CD14-positive monocyte (primary cell): ENCODE data around the gene MRS2. TPM values are rescaled to one million over a fixed set of nuclear protein-coding genes. Genes with fewer than 3 reads are reported as not detected.

Experiments used
- DNase-seq, 3 donors: peaks; one replicate each; pipeline ENCODE4 v3.0.0-alpha.2; 2011 to 2022
- H2AFZ ChIP-seq: 2 replicates; pipeline ENCODE4 v1.6.0; 2012; ENCODE audit warnings: mild to moderate bottlenecking, low read depth, low read length, inconsistent platforms; ENCODE audit not compliant: insufficient read depth, poor library complexity, severe bottlenecking
- H3K27ac ChIP-seq, 2 donors: 1 replicate in 1 of 2; 2 replicates in 1 of 2; pipeline ENCODE4 v1.5.1; 2012 to 2013; ENCODE audit warnings: low read length in 2 of 2, control low read depth in 1 of 2, inconsistent platforms in 1 of 2, low read depth in 1 of 2, mild to moderate bottlenecking in 1 of 2
- H3K27me3 ChIP-seq, 2 donors: one replicate each; pipeline versions ENCODE4 v1.6.0 to v1.6.1; 2011 to 2013; ENCODE audit warnings: low read length in 2 of 2; ENCODE audit not compliant: control insufficient read depth in 2 of 2, insufficient read depth in 2 of 2
- H3K36me3 ChIP-seq, 2 donors: replicated peaks in 1 of 2; 1 replicate in 1 of 2; 2 replicates in 1 of 2; pipeline versions ENCODE4 v1.5.1 to v1.6.1; 2012 to 2013; ENCODE audit warnings: low read length in 2 of 2, control low read depth in 1 of 2, inconsistent platforms in 1 of 2, mild to moderate bottlenecking in 1 of 2; ENCODE audit not compliant: insufficient read depth in 2 of 2, control insufficient read depth in 1 of 2
- H3K4me1 ChIP-seq, 2 donors: 1 replicate in 1 of 2; 2 replicates in 1 of 2; pipeline versions ENCODE4 v1.5.1 to v1.6.1; 2012 to 2013; ENCODE audit warnings: low read length in 2 of 2, control low read depth in 1 of 2, inconsistent platforms in 1 of 2, mild to moderate bottlenecking in 1 of 2, moderate library complexity in 1 of 2; ENCODE audit not compliant: insufficient read depth in 2 of 2, control insufficient read depth in 1 of 2
- H3K4me2 ChIP-seq: replicated peaks from 2 replicates; pipeline ENCODE3; 2012; ENCODE audit warnings: low read length, moderate library complexity, mild to moderate bottlenecking; ENCODE audit not compliant: poor library complexity, severe bottlenecking; ENCODE audit errors: extremely low read depth
- H3K4me3 ChIP-seq, 3 experiments: fragments of 200-600 bp in 1 of 3; sonication (generic) in 1 of 3; replicated peaks in 1 of 3; 1 replicate in 2 of 3; 2 replicates in 1 of 3; pipeline ENCODE4 v1.5.1; 2011 to 2013; ENCODE audit warnings: low read length in 3 of 3, mild to moderate bottlenecking in 3 of 3, control low read depth in 2 of 3, low read depth in 2 of 3, inconsistent platforms in 1 of 3, moderate library complexity in 1 of 3
- H3K79me2 ChIP-seq: 2 replicates; pipeline ENCODE4 v1.6.0; 2012; ENCODE audit warnings: mild to moderate bottlenecking, control low read depth, inconsistent platforms, low read length, moderate library complexity; ENCODE audit not compliant: insufficient read depth
- H3K9ac ChIP-seq: 2 replicates; pipeline ENCODE4 v1.6.0; 2017; ENCODE audit warnings: low read length, mild to moderate bottlenecking; ENCODE audit not compliant: insufficient read depth, poor library complexity, severe bottlenecking
- H3K9me3 ChIP-seq, 2 donors: replicated peaks in 1 of 2; 1 replicate in 1 of 2; 2 replicates in 1 of 2; pipeline versions ENCODE4 v1.5.1 to v1.6.1; 2012 to 2013; ENCODE audit warnings: low read length in 2 of 2, control low read depth in 1 of 2; ENCODE audit not compliant: control insufficient read depth in 1 of 2, insufficient read depth in 1 of 2
- H4K20me1 ChIP-seq: 2 replicates; pipeline ENCODE4 v1.6.0; 2012; ENCODE audit warnings: mild to moderate bottlenecking, low read length, control low read depth, moderate library complexity; ENCODE audit not compliant: insufficient read depth
- H3K27ac Mint-ChIP-seq, 7 donors: one replicate each; pipeline ENCODE4 v1.8.0; 2020; ENCODE audit warnings: mild to moderate bottlenecking in 7 of 7, mixed read lengths in 7 of 7, moderate library complexity in 6 of 7, inconsistent platforms in 2 of 7
- H3K27me3 Mint-ChIP-seq, 3 donors: one replicate each; pipeline ENCODE4 v1.8.0; 2021 to 2022; ENCODE audit warnings: low read depth in 3 of 3, mild to moderate bottlenecking in 3 of 3, mixed read lengths in 3 of 3, moderate library complexity in 3 of 3, inconsistent platforms in 1 of 3
- H3K36me3 Mint-ChIP-seq, 2 donors: one replicate each; pipeline ENCODE4 v1.8.0; 2020; ENCODE audit warnings: mixed read lengths in 2 of 2, inconsistent platforms in 1 of 2, mild to moderate bottlenecking in 1 of 2
- H3K4me1 Mint-ChIP-seq: one replicate; pipeline ENCODE4 v1.8.0; 2020; ENCODE audit warnings: mild to moderate bottlenecking, mixed read lengths
- H3K4me3 Mint-ChIP-seq, 2 donors: one replicate each; pipeline ENCODE4 v1.8.0; 2020; ENCODE audit warnings: mild to moderate bottlenecking in 2 of 2, mixed read lengths in 2 of 2, moderate library complexity in 1 of 2
- H3K9me3 Mint-ChIP-seq, 7 donors: one replicate each; pipeline ENCODE4 v1.8.0; 2020 to 2022; ENCODE audit warnings: mixed read lengths in 7 of 7, mild to moderate bottlenecking in 6 of 7, moderate library complexity in 6 of 7, inconsistent platforms in 2 of 7
- WGBS: methylation state at CpG from one replicate; pipeline ENCODE4 v1.1.5; 2013; ENCODE audit warnings: missing lambda C conversion rate; ENCODE audit not compliant: insufficient coverage; 5-methylcytosine and 5-hydroxymethylcytosine counted together
- intact Hi-C, 2 donors: fragments of 100-400 bp; cut with micrococcal nuclease; formaldehyde crosslinking; loops; one replicate each; pipeline versions ENCODE4 v1.15.0 to v1.15.1; 2023
- polyA plus RNA-seq, 3 donors: library from polyadenylated mRNA; depleted of rRNA in 1 of 3; unstranded in 2 of 3; stranded (reverse) in 1 of 3; fragments of 300-500 nt in 2 of 3; fragments of >200 nt in 1 of 3; fragmentation: Illumina TruSeq in 2 of 3; gene quantifications; 1 replicate in 2 of 3; 2 replicates in 1 of 3; pipeline ENCODE4 v1.2.3, GENCODE V29; 2012 to 2021
- TF ChIP-seq, protein P1 (sequence below): fragments of 200-600 bp; IDR thresholded peaks from one replicate; pipeline ENCODE4 v1.8.0; 2022; ENCODE audit warnings: antibody characterized with exemption, mild to moderate bottlenecking

Gene MRS2
- polyA plus RNA-seq, 3 donors: 8.6 to 21.0 (median 19.3) TPM

DNA sequence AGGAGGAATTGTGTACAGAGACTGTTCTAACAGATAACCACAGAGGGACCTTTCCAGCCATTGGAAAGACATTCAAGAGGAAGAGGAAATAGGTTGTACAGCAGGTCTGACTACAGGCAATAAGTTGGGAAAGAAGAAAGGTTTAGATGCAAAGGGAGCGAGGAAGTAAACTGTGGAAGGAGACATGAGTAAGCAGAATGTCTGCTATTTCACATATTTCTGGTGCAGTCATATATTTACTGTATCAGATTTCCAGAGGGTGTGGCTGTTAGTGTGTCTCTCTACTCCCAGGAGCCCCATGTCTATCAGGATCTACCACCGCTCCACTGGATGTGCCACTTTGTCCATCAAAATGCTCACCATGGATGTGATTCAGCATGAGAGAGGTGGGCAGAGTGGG lies 25.9 kb downstream of the MRS2 start:
- WGBS: no CpG with 5 or more reads among the region's 2 CpGs
- no peaks in the 10 kb centered on the region for H4K20me1 ChIP-seq
- H3K4me1 Mint-ChIP-seq: peaks cover 16% of the 10 kb centered on the region
- no peak overlapping the region for H2AFZ ChIP-seq
- peaks cover 30% of the 10 kb centered on the region in 2 donors for H3K36me3 Mint-ChIP-seq
- no peak for DNase-seq
- H3K36me3 ChIP-seq: peaks cover 32 to 35% of the 10 kb centered on the region in 2 donors
- H3K9me3 ChIP-seq: no peaks in the 10 kb centered on the region
- H3K27ac ChIP-seq: peak overlapping the region in 1 of 2 donors; percentile 68
- H3K4me3 Mint-ChIP-seq: no peak overlapping the region
- no peaks in the 10 kb centered on the region for H3K27me3 Mint-ChIP-seq
- H3K27me3 ChIP-seq: no peaks in the 10 kb centered on the region
- TF ChIP-seq, protein P1, sequence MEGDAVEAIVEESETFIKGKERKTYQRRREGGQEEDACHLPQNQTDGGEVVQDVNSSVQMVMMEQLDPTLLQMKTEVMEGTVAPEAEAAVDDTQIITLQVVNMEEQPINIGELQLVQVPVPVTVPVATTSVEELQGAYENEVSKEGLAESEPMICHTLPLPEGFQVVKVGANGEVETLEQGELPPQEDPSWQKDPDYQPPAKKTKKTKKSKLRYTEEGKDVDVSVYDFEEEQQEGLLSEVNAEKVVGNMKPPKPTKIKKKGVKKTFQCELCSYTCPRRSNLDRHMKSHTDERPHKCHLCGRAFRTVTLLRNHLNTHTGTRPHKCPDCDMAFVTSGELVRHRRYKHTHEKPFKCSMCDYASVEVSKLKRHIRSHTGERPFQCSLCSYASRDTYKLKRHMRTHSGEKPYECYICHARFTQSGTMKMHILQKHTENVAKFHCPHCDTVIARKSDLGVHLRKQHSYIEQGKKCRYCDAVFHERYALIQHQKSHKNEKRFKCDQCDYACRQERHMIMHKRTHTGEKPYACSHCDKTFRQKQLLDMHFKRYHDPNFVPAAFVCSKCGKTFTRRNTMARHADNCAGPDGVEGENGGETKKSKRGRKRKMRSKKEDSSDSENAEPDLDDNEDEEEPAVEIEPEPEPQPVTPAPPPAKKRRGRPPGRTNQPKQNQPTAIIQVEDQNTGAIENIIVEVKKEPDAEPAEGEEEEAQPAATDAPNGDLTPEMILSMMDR: no peak
- no peak overlapping the region for H3K4me2 ChIP-seq
- intact Hi-C loops: no loop called here
- no peak overlapping the region for H3K4me3 ChIP-seq
- no peaks in the 10 kb centered on the region for H3K79me2 ChIP-seq
- H3K9ac ChIP-seq: no peak overlapping the region
- peaks cover 10 to 11% of the 10 kb centered on the region in 2 donors for H3K4me1 ChIP-seq
- no peaks in the 10 kb centered on the region for H3K9me3 Mint-ChIP-seq
- peak overlapping the region in 2 of 7 donors; percentile 37 to 87 for H3K27ac Mint-ChIP-seq

DNA sequence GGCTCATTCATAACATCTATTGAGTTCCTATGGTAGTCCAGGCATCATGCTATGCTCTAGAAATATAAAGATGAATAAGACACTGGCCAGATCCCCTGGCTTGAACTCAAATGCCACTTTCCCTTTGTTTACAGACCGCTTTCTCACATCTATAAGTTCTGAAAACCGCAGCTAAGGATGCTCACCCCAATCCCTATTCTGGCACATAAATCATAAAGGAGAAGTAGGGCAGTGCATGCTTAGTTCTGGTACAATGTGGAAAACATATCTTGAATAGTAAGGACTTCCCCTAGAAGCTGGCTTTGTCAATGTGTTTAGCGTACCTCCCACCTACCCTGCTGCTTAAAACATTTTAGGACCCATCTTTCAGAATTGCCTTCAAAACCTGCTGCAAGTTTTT lies 26.4 kb downstream of the MRS2 start:
- WGBS: 13% methylated on average over 1 of the region's 3 CpGs
- Mint-ChIP-seq H3K27me3 (no peaks in the 10 kb centered on the region), H3K36me3 (peaks cover 27% of the 10 kb centered on the region in 2 donors), H3K27ac (peak overlapping the region in 5 of 7 donors; percentile 13 to 87 (median 41)), H3K9me3 (no peaks in the 10 kb centered on the region), H3K4me1 (peaks cover 16% of the 10 kb centered on the region), H3K4me3 (no peak overlapping the region)
- peaks cover 10 to 11% of the 10 kb centered on the region in 2 donors for H3K4me1 ChIP-seq
- peaks cover 26 to 30% of the 10 kb centered on the region in 2 donors for H3K36me3 ChIP-seq
- no peaks in the 10 kb centered on the region for H3K27me3 ChIP-seq
- H3K9ac ChIP-seq: no peak overlapping the region
- H3K27ac ChIP-seq: peak overlapping the region in 1 of 2 donors; percentile 68
- peak overlapping the region; percentile 26 for H3K4me2 ChIP-seq
- TF ChIP-seq, protein P1: no peak
- no peaks in the 10 kb centered on the region for H3K79me2 ChIP-seq
- no peak for DNase-seq
- peak overlapping the region; percentile 31 for H2AFZ ChIP-seq
- intact Hi-C loops: no loop called here
- H4K20me1 ChIP-seq: no peaks in the 10 kb centered on the region
- no peak overlapping the region for H3K4me3 ChIP-seq
- no peaks in the 10 kb centered on the region for H3K9me3 ChIP-seq
